Measurements from ENCODE around the gene UBXN4. TPM values are rescaled to one million over a fixed set of nuclear protein-coding genes. Genes with fewer than 3 reads are reported as not detected.
"Not testable (repeated sequence)": the region's sequence is repeated elsewhere in the genome, so short reads cannot be mapped to it uniquely, and the experiment has no call there.

The UBXN4 gene
- total RNA-seq, 1 donor from 2014 or later = 65.8 TPM

DNA sequence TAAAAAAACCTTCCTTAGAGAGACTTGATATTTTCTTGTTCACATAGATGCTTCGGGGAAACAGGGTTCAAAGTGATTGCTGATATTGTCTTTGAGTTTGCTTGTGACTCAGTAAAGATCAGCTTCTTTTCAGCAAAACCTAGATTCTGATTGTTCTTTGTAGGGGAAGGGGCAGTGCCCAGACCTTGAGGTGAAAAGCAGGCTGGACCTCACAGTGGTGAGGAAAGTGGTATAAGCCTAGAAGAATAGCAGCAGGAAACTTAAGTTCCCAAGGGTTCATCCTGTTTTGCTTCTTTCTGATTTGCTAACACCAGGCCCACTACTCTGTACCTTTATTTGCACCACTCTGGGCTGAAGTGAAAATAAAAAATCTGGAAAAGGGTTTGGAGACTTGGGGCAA is 20.9 kb downstream of the UBXN4 start:
- ATAC-seq (no peak), DNase-seq (ENCODE audit: low spot score) (no peak)

DNA sequence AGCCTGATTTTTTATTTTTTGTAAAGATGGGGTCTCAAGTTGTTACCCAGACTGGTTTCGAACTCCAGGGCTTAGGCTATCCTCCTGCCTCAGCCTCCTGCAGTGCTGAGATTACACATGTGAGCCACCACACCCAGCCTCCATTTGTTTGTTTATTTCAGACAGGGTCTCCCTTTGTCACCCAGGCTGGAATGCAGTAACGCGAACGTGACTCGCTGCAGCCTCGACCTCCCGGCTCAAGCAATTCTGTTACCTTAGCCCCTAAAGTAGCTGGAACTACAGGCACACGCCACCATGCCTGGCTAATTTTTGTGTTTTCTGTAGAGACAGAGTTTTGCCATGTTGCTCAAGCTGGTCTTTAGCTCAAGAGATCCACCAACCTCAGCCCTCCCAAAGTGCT is 27.2 kb downstream of the UBXN4 start:
- ATAC-seq (no peak), DNase-seq (ENCODE audit: low spot score) (no peak)

- ATAC-seq (no peak), DNase-seq (ENCODE audit: low spot score) (no peak)
These were observed 31.7 kb downstream of the UBXN4 start for GRCh38 chr2:135773319-135773718.

DNA sequence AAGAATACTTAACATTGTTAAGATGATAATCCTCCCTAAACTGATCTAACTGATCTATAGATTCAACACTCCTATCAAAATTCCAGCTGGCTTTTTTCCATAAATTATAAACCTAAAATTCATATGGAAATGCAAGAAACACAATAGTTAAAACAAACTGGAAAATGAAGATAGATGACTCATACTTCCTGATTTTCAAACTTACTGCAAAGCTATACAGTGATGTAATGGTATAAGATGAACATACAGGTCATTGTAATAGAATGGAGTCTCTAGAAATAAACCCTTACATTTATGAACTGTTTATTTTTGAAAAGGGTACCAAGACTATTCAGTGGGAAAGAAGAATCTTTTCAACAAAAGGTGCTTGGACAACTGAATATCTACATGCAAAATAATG is 32.3 kb downstream of the UBXN4 start:
- ATAC-seq = no peak
- DNase-seq (ENCODE audit: low spot score) = no peak

- DNase-seq (ENCODE audit: low spot score) (no peak), ATAC-seq (peak; percentile 91)
These were observed 33.8 kb downstream of the UBXN4 start for GRCh38 chr2:135775420-135775819.

DNA sequence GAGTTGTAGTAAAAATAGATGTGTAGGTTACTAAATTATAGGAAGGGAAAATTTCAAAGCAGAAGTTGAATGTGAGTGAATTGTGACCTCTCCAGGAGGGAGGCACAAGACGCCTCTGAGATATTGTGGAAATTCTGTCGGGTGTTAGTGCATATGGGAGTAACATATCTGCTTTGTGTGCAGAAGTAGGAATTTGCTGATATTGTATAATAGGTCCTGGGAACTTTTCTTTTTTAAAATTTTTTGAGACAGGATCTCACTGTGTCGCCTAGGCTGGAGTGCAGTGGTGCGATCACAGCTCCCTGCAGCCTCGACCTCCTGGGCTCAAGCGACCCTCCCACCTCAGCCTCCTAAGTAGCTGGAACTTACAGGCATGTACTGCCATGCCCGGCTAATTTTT is 34.7 kb downstream of the UBXN4 start:
- ATAC-seq = no peak
- DNase-seq (ENCODE audit: low spot score) = no peak

GRCh38 chr2:135782231-135782630 is 40.6 kb downstream of the UBXN4 start:
- ATAC-seq (no peak), DNase-seq (ENCODE audit: low spot score) (no peak)

GRCh38 chr2:135783439-135783838 is 41.8 kb downstream of the UBXN4 start:
- no peak for DNase-seq (ENCODE audit: low spot score)
- ATAC-seq = no peak

- no peak for DNase-seq (ENCODE audit: low spot score)
- peak; percentile 39 for ATAC-seq
These were observed 43.4 kb downstream of the UBXN4 start for GRCh38 chr2:135785032-135785431.

DNA sequence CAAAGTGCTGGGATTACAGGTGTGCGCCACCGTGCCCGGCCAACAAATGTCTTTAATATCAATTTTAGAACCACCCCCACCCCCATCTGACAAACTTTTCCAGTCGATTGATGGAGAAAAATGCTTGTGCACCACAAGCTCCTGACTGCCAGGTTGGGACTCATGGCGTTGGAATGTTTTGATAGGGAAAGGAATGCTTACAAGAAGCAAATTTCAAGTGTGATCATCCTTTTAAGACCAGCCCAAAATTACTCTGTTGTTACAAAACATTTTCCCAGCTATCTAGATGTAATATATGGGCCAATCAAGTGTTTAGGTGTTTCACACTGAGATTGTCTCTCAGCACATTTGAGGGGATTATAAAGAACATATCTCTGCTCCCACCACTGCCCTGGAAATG is 45.2 kb downstream of the UBXN4 start:
- DNase-seq (ENCODE audit: low spot score) (no peak), ATAC-seq (no peak)

DNA sequence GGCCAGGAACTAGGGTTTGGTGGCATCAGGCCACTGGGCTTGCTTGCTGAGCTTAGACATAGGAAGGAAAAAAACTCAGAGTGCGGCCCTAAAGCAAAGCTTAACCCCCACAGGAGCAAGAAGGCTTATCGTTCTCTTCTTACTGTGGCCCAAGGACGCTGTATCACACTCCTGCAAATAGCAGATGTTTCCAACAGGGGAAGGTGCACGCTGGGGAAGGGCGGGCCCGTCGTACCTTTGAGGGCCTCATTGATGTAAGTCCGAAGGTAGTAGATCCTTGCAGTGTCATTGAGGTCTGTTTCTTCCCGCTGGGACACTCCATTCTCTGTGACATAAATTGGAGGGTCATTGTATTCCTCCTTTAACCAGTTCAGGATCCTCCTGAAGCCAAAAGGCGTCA is 48.8 kb downstream of the UBXN4 start:
- DNase-seq (ENCODE audit: low spot score) = no peak
- no peak for ATAC-seq

GRCh38 chr2:135791418-135792190 is 49.9 kb downstream of the UBXN4 start:
- no peak for DNase-seq (ENCODE audit: low spot score)

DNA sequence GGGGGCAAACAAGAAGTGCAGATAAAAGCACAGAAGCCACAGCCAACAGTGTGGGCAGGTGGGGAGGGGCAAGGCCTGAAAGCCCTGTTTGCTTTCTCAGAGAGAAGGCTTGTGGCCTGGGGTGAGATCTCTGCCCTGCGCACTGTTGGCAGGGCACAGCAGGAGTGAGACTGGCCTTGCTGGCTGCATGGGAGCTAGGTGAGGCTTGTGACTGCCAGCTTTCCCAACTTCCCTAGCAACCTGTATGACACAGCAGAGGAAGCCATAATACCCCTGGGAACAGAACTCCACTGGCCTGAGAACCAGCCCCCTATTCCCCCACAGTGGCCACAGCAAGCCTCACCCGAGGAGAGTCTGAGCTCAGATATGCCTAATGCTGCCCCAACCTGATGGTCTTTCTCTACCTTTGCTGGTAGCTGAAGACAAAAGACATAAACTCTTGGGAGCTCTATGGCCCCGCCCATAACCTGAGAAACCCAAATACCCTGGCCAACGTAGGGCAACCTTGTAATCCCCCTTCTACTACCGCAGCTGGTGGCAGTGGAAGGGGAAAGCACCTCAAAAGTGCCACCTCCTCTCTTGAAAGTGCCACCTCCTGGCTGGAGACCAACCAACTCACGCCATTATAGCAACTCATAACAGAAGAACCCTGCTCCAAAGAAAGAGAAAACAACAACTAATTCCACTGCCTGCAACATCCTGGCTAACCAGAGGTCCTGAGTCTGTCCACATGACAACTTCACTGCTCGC is 50.9 kb downstream of the UBXN4 start:
- ATAC-seq = peak; percentile 96
- peak; percentile 67 for DNase-seq (ENCODE audit: low spot score)

More at GRCh38 chr2:135791418-135792190, 49.9 kb downstream of the UBXN4 start:
- no peak for ATAC-seq

- not testable (repeated sequence) for ATAC-seq; DNase-seq (ENCODE audit: low spot score)
These were observed 54.0 kb downstream of the UBXN4 start for GRCh38 chr2:135795641-135796040.

DNA sequence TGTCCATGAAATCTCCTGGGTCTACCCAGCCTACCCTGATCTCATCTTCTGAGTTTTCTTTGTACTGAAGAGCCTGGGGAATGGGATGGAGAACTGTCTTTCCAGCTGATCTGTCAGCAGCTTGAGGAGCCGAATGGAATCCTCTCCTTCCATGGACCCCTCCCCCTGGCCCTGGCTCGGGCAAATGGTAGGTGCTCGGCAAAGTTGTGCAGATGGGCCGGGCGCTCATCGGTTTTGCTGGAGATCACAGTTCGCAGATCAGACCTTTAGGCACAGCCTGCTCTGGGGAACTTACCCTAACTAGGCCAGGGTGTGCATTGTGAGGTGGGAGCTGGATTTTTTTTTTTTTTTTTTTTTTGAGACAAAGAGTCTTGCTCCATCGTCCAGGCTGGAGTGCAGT is 55.0 kb downstream of the UBXN4 start:
- no peak for DNase-seq (ENCODE audit: low spot score)
- no peak for ATAC-seq

GRCh38 chr2:135797497-135798274 is 56.0 kb downstream of the UBXN4 start:
- ATAC-seq = peak; percentile 97
- DNase-seq (ENCODE audit: low spot score) = peak; percentile 70

DNA sequence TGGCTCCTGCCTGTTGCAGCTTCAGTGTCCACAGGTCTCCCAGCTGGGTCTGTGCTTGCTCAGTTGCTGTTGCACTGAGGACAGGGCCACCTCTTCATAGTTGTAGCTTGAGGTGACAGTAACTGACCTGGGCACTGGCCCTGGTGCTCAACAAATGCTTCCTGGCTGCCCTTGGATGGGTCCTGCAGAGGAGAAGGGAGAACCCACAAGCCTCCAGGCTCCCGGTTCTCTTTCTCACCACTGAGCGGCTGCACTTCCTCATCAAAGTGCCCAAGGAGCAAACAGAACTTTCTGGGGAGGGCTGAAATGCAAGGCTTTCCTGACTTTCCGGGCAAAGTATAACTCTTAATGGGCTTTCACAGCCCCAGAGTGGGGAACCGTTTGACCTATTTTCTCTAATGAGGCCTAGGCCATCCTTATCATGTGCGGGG is 56.6 kb downstream of the UBXN4 start:
- DNase-seq (ENCODE audit: low spot score) = no peak

GRCh38 chr2:135798762-135799161 is 57.1 kb downstream of the UBXN4 start:
- ATAC-seq = peak; percentile 53

More for the DNA sequence above, 56.6 kb downstream of the UBXN4 start:
- no peak for ATAC-seq

DNA sequence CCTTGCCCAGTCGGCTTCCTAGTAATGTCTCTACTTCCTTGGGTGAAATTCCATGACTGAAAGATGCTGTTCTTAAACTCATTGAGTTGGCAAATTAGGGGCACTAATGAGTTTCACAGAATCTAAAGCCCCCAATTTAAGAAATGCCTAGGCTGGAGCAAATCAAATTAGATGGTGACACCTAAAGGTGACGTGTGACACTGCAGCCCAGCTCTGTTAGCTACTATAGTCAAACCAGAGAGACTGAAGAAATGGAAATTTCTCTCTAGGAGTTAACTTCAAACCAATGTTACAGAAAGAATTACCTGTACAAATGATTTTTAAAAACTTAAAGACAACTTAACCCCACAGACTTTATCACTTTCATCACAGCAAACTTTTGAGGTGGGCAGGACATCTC is 58.1 kb downstream of the UBXN4 start:
- DNase-seq (ENCODE audit: low spot score) (no peak), ATAC-seq (no peak)

More at GRCh38 chr2:135798762-135799161, 57.1 kb downstream of the UBXN4 start:
- no peak for DNase-seq (ENCODE audit: low spot score)

GRCh38 chr2:135800513-135801460 is 59.1 kb downstream of the UBXN4 start:
- DNase-seq (ENCODE audit: low spot score) (no peak), ATAC-seq (no peak)

All from left lobe of liver (tissue), 2 donors.